HCT116 (cell line): ENCODE results near the gene AHRR.

Experiments used
- POLR2A ChIP-seq: IDR thresholded peaks from 2 replicates; pipeline ENCODE4 v1.7.0; 2011; ENCODE audit warnings: borderline replicate concordance; ENCODE audit not compliant: insufficient read depth, insufficient read length; ENCODE audit errors: extremely low read depth
- SIN3A ChIP-seq: IDR thresholded peaks from 2 replicates; pipeline ENCODE4 v1.6.1; 2012; ENCODE audit warnings: low read depth
- TF ChIP-seq, protein P1 (sequence below), 3 experiments: fragments of 200-600 bp in 1 of 3; sonication (generic) in 1 of 3; IDR thresholded peaks in 2 of 3; conservative IDR thresholded peaks in 1 of 3; 2 replicates each; pipeline ENCODE4 v1.5.1; 2012 to 2017; ENCODE audit warnings: low read depth in 2 of 3, low read length in 2 of 3, antibody characterized with exemption in 1 of 3, borderline replicate concordance in 1 of 3, control low read depth in 1 of 3, mild to moderate bottlenecking in 1 of 3, mixed read lengths in 1 of 3, mixed run types in 1 of 3, moderate library complexity in 1 of 3; ENCODE audit not compliant: insufficient read depth in 1 of 3
- TF ChIP-seq, protein P2 (sequence below): IDR thresholded peaks from 2 replicates; pipeline ENCODE4 v1.6.1; 2012; ENCODE audit warnings: low read depth

- TF ChIP-seq, protein P1, sequence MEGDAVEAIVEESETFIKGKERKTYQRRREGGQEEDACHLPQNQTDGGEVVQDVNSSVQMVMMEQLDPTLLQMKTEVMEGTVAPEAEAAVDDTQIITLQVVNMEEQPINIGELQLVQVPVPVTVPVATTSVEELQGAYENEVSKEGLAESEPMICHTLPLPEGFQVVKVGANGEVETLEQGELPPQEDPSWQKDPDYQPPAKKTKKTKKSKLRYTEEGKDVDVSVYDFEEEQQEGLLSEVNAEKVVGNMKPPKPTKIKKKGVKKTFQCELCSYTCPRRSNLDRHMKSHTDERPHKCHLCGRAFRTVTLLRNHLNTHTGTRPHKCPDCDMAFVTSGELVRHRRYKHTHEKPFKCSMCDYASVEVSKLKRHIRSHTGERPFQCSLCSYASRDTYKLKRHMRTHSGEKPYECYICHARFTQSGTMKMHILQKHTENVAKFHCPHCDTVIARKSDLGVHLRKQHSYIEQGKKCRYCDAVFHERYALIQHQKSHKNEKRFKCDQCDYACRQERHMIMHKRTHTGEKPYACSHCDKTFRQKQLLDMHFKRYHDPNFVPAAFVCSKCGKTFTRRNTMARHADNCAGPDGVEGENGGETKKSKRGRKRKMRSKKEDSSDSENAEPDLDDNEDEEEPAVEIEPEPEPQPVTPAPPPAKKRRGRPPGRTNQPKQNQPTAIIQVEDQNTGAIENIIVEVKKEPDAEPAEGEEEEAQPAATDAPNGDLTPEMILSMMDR (IDR thresholded peaks at IDR 0.05 in 2 of 3, conservative IDR thresholded peaks at IDR 0.05 in 1 of 3; ENCODE audit: borderline replicate concordance in 1 of 3, insufficient read depth in 1 of 3, low read depth in 2 of 3, low read length in 2 of 3): no peak
- no peak for TF ChIP-seq SIN3A
- TF ChIP-seq, protein P2, sequence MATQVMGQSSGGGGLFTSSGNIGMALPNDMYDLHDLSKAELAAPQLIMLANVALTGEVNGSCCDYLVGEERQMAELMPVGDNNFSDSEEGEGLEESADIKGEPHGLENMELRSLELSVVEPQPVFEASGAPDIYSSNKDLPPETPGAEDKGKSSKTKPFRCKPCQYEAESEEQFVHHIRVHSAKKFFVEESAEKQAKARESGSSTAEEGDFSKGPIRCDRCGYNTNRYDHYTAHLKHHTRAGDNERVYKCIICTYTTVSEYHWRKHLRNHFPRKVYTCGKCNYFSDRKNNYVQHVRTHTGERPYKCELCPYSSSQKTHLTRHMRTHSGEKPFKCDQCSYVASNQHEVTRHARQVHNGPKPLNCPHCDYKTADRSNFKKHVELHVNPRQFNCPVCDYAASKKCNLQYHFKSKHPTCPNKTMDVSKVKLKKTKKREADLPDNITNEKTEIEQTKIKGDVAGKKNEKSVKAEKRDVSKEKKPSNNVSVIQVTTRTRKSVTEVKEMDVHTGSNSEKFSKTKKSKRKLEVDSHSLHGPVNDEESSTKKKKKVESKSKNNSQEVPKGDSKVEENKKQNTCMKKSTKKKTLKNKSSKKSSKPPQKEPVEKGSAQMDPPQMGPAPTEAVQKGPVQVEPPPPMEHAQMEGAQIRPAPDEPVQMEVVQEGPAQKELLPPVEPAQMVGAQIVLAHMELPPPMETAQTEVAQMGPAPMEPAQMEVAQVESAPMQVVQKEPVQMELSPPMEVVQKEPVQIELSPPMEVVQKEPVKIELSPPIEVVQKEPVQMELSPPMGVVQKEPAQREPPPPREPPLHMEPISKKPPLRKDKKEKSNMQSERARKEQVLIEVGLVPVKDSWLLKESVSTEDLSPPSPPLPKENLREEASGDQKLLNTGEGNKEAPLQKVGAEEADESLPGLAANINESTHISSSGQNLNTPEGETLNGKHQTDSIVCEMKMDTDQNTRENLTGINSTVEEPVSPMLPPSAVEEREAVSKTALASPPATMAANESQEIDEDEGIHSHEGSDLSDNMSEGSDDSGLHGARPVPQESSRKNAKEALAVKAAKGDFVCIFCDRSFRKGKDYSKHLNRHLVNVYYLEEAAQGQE: no peak
- TF ChIP-seq POLR2A: no peak
Observed at GRCh38 chr5:374631-375335, 53.3 kb downstream of the AHRR start.
